Stimulated activated CD8-positive, alpha-beta memory T cell treated with anti-CD3 and anti-CD28 coated beads, Interleukin-15, amount 100 ng/mL, for 24 hours (primary cell): Measurements from ENCODE around the gene CCDC50.

Experiments used
- DNase-seq: peaks from one replicate; pipeline ENCODE4 v3.0.0-alpha.2; 2020; ENCODE audit warnings: low read depth

CCDC50 gene

DNA sequence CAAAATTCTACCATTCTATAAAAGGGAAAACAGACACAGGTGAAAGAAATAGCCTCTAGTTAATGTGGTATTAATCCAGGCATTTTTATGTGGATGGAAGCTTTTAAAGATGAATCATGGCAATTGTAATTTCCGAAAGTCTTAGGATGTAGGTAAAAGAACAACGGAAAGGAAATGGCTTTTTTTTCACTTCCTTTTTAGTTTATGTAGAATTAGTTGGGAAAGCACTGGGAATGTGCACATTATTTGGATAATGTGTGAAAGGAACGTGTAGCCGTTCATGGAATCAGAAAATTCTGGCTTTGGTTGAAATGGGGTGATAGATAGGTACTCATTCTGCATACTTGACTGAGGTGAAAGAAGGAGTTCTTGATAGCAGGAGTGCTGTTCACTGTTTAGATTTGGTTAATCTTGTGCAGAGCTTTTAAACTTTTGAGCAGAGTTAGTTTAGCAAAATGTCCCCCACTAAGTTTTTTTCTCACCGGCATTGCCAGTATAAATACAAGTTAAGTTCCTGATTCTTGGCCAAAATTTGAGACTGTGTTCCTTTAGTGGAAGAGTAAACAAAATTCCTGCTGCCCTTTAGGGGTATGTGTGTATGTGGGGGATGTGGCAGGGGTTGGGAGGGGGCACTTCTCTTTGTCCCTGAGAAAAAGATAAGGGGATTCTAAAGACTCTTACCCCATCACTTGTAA, 21.3 kb downstream of the CCDC50 start:
- DNase-seq = no peak

DNA sequence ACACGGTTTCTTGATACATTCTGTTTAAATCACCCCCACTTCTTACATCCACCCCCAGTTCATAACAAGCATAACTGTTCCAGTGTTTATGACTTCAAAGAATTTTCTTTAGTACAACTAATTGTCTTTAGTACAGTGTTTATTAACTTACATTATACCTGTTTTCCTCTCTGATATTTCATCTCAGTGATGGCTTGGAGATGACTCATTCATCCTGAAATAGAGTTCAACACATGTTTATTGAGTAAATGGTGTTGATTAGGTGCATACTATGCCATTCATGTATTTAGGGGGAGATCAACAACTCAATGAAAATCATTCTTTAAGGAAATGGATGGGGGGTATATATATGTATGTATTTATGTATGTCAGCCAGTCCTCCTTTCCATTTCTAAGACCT, 22.8 kb downstream of the CCDC50 start:
- no peak for DNase-seq

- DNase-seq = no peak
Measured at GRCh38 chr3:191353022-191353777, 24.0 kb downstream of the CCDC50 start.

DNA sequence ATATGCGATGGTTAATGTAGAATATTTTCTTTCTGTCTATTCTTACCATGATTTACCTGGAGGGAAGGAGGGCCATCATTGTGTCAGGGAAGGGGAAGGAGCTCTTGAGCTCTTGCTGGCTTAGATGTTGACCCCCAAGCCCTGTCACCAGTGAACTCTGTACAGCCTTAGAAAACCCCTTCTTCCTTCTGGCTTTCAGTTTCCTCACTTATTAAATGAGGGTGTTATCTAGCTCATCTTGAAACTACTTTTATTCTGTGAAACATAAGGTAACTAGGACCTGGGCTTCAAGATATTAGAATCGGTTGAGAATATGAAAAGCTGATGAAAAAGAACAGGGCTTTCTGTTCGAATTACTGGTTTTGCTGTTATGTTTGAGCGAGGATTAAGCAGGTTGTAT, 26.2 kb downstream of the CCDC50 start:
- DNase-seq = no peak

GRCh38 chr3:191356631-191357439, 27.6 kb downstream of the CCDC50 start:
- DNase-seq = no peak

- no peak for DNase-seq
Measured at GRCh38 chr3:191357909-191358308, 28.7 kb downstream of the CCDC50 start.

GRCh38 chr3:191358929-191359328, 29.7 kb downstream of the CCDC50 start:
- no peak for DNase-seq

DNA sequence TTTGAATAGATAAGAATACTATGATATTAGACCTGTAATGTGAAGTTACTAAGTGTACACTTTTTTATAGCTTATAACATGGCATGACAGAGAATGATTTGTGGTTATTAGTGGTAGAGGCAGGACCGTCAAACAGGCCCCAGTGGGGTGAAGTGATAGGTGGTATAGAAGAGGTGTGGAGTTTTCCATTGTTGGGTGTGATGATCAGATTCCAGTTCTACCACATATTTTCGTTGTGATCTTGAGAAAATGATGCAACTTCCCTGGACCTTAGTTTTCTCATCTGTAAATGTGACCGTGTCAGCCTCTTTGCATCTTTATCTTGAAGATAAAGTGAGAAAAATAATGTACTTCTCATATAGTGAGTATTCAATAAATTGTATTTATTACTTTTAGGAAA, 31.4 kb downstream of the CCDC50 start:
- no peak for DNase-seq

GRCh38 chr3:191361456-191361855, 32.3 kb downstream of the CCDC50 start:
- no peak for DNase-seq

DNA sequence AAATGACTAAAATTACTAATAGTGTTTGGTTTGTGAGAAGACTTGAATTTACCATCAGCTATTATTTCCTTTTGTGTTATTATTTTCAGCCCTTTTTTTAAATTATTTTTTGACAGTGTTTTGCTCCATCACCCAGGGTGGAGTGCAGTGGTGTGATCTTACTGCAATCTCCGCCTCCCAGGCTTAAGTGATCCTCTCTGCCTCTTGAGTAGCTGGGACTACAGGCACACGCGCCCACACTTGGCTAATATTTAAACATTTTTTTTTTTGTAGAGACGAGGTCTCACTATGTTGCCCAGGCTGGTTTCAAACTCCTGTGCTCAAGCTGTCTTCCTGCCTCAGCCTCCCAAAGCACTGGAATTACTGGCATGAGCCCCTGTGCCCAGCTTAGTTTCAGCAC, 32.8 kb downstream of the CCDC50 start:
- DNase-seq = no peak

DNA sequence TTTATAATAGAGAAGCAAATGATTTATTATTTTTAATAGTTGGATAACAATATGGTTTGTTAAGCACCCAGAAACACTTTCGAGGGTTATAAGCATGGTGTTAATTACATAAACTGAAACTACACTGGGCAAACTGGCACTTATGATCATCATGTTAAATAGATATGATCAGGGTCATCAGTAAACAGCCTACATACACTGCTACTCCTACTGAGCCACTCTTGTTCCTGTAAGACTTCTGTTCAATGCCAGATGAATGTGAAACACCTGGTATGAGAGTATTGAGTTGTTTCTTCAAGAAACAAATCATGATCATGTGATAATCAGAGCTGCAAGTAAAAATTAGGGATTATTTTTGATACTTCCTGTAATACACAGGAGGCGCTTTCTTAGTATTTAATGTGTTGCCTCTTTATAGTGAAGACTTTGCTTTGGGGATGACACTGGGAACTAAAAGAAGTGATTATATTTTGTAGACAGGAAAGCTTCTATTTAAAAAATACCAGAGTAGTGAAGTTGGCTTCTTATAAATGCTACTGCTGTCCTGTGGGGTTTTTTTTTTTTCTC, 33.4 kb downstream of the CCDC50 start:
- no peak for DNase-seq

GRCh38 chr3:191363221-191363620, 34.0 kb downstream of the CCDC50 start:
- DNase-seq = no peak

GRCh38 chr3:191366675-191367074, 37.5 kb downstream of the CCDC50 start:
- no peak for DNase-seq

- no peak for DNase-seq
Measured at GRCh38 chr3:191368755-191369615, 39.8 kb downstream of the CCDC50 start.

- no peak for DNase-seq
Measured at GRCh38 chr3:191369616-191370010, 40.4 kb downstream of the CCDC50 start.

- DNase-seq = no peak
Measured at GRCh38 chr3:191372122-191372521, 42.9 kb downstream of the CCDC50 start.

GRCh38 chr3:191373327-191373726, 44.1 kb downstream of the CCDC50 start:
- no peak for DNase-seq

- no peak for DNase-seq
Measured at GRCh38 chr3:191376516-191377141, 47.4 kb downstream of the CCDC50 start.

- DNase-seq = no peak
Measured at GRCh38 chr3:191378142-191378812, 49.1 kb downstream of the CCDC50 start.

DNA sequence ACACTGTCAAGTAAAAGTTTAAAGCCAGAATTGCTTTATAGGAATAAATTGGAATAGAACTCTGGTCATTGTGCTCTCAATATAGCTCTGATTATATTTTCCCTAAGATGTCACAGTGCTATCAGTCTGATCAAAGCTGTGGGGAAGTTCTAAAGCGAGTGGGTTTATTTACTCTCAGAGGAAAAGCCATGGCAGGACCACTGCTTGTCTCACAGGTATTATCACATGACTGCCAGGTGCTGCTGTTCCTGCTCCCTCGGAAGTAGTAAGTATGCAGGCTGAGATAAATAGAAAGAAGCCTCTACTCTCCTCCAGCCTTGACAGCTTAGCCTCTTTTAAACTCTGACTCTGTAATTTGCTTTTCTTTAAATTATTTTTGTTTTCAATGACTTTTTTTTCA, 50.3 kb downstream of the CCDC50 start:
- DNase-seq = no peak

DNA sequence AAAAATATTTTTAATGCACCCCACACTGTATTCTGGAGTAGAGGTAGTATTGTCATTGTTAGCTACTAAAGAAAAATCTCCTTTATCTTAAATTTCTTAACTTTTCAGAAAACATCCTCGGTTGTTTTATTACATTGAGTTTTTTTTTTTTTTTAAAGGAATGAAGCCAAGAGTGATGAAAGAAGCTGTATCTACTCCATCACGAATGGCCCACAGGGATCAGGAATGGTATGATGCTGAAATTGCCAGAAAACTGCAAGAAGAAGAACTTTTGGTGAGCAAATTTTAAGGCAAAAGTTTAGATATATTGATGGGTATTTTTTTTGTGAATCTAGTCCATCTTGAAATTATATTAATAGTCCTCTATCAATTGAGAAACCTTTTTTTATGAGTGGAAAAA, 50.8 kb downstream of the CCDC50 start:
- DNase-seq = no peak
